Suprapubic skin (tissue), 4 donors: Measurements from ENCODE around the gene ZGLP1.

Experiments used
- CTCF ChIP-seq, 2 donors: fragments of 200-600 bp in 1 of 2; fragments of 450-650 bp in 1 of 2; sonication (generic) in 1 of 2; IDR thresholded peaks; one replicate each; pipeline ENCODE4 v1.5.1; 2016 to 2019; ENCODE audit warnings: antibody characterized with exemption in 2 of 2, mild to moderate bottlenecking in 1 of 2, moderate library complexity in 1 of 2
- EP300 ChIP-seq: sonication (generic); formaldehyde crosslinking; IDR thresholded peaks from one replicate; pipeline ENCODE4 v1.6.1; 2017; ENCODE audit warnings: antibody characterized with exemption
- POLR2A ChIP-seq, 2 donors: fragments of 450-650 bp; IDR thresholded peaks; one replicate each; pipeline ENCODE4 v1.6.1; 2017; ENCODE audit warnings: antibody characterized with exemption in 2 of 2, mild to moderate bottlenecking in 2 of 2, moderate library complexity in 2 of 2
- POLR2AphosphoS5 ChIP-seq, 3 donors: sonication (generic); formaldehyde crosslinking; IDR thresholded peaks; one replicate each; pipeline ENCODE4 v1.6.1; 2017; ENCODE audit warnings: antibody characterized with exemption in 3 of 3

- TF ChIP-seq CTCF (IDR thresholded peaks at IDR 0.05) (no peak), EP300 (no peak), POLR2AphosphoS5 (IDR thresholded peaks at IDR 0.05) (no peak), POLR2A (IDR thresholded peaks at IDR 0.05) (no peak)
Measured at GRCh38 chr19:10256551-10256950, 53.1 kb downstream of the ZGLP1 start.
